AG09319 (cell line): ENCODE results near the gene TMLHE.
"Not testable (repeated sequence)": the region's sequence is repeated elsewhere in the genome, so short reads cannot be mapped to it uniquely, and the experiment has no call there.

Experiments
- DNase-seq: peaks from one replicate; pipeline ENCODE4 v3.0.0-alpha.2; 2010; ENCODE audit warnings: low read depth; ENCODE audit errors: extremely low read depth
- TF ChIP-seq, protein P1 (sequence below): IDR thresholded peaks from 2 replicates; pipeline ENCODE4 v1.5.1; 2011; ENCODE audit warnings: low read depth, mild to moderate bottlenecking, inconsistent platforms, low read length, moderate library complexity

The TMLHE gene

DNA sequence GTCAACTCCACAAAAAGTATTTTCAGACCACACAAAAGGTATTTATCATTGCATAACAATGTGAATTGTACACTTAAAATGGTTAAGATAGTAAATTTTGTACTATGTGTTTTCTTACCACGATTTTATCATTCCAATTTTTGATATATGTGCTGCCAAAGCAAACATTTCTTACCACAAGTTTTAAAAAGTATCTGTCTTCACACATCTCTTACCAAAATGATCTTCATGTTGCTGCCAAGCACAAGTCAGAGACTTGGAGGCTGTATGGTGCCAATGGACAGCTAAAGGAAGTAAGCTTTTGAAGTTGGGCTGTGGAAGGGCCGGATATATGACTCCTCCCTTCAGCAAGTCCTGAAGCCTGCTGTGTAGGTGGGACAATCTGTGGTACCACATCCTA is 67.9 kb downstream of the TMLHE start:
- TF ChIP-seq, protein P1, sequence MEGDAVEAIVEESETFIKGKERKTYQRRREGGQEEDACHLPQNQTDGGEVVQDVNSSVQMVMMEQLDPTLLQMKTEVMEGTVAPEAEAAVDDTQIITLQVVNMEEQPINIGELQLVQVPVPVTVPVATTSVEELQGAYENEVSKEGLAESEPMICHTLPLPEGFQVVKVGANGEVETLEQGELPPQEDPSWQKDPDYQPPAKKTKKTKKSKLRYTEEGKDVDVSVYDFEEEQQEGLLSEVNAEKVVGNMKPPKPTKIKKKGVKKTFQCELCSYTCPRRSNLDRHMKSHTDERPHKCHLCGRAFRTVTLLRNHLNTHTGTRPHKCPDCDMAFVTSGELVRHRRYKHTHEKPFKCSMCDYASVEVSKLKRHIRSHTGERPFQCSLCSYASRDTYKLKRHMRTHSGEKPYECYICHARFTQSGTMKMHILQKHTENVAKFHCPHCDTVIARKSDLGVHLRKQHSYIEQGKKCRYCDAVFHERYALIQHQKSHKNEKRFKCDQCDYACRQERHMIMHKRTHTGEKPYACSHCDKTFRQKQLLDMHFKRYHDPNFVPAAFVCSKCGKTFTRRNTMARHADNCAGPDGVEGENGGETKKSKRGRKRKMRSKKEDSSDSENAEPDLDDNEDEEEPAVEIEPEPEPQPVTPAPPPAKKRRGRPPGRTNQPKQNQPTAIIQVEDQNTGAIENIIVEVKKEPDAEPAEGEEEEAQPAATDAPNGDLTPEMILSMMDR, result no peak

DNA sequence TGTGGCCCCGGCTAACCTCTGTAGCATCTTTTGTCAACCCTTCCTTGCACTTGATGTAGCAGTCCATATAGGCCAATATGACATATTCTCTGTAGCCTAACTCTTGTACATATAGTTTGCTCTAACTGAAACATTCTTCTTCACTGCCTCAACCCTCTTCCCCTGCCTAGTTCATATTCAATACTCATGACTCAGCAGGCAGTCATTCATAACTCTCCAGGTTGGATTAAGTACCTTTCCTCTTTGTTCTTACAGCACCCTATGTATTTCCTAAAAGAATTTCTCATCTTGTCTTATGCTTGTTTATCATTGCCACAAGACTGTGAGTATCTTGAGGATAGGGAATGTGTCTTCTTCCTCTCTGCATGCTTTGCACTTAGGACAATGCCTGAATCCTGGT is 76.9 kb downstream of the TMLHE start:
- TF ChIP-seq, protein P1, result no peak
- no peak for DNase-seq

More for the DNA sequence above, 67.9 kb downstream of the TMLHE start:
- DNase-seq, result no peak

DNA sequence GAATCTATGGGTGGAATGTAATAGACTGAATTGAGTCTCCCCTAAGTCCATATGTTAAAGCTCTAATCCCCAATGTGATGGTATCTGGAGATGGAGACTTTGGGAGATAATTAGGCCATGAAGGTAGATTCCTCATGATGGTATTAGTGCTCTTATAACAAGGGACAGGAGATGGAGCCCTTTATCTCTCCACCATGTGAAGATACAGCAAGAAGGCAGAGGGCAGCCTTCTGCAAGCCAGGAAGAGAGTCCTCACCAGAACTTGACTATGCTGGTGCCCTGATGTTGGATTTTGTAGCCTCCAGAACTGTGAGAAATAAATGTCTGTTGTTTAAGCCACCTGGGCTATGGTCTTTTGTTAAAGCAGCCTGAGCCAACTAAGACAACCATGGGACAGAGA is 78.0 kb downstream of the TMLHE start:
- DNase-seq, result no peak
- TF ChIP-seq, protein P1, result no peak

DNA sequence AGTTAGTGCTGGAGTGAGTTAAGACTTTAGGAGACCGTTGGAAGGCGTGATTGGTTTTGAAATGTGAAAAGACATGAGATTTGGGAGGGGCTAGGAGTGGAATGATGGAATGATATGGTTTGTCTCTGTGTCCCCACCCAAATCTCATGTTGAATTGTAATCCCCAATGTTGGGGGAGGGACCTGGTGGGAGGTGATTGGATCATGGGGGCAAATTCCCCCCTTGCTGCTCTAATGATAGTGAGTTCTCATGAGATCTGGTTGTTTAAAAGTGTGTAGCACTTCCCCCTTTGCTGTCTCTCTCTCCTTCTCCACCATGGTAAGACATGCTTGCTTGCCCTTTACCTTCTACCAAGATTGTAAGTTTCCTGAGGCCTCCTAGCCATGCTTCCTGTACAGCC is 85.7 kb downstream of the TMLHE start:
- not testable (repeated sequence) for DNase-seq

DNA sequence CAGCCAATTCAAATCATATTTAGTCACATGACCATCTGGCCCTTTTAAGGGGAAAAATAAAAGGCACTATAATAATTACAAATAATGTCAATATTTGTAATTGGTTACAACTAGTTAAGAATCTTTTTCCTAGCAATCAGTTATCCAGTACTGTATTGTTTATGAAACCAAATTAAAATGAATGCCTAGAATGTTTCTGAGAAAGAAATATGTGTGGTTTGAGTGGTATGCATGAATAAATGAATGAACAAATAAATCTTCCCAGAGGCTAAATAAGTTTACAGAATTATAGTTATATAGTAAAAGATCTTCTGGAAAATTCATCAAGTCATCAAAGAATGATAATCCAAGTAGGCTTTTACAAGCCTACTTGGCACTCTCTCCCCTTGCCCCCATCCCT is 98.5 kb downstream of the TMLHE start:
- TF ChIP-seq, protein P1, result no peak
- no peak for DNase-seq

DNA sequence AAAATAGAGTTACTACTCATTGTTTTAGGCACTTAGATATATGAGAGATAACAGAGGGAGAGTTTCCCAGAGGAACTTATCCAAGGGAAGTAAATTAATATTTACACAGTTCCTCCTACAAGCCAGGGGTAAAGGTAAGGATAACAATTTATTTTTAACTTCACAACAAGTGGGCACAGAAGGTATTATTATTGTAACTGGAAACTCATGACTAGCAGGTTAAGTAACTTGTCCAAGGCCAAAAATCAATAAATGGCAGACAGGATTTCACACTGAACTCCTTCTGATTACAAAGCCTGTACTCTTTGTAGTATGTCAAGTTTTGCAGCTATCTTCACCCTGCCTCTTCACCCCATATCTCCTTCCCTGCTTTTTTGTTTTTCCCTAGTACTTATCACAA is 107.5 kb downstream of the TMLHE start:
- TF ChIP-seq, protein P1, result no peak
- DNase-seq, result no peak

DNA sequence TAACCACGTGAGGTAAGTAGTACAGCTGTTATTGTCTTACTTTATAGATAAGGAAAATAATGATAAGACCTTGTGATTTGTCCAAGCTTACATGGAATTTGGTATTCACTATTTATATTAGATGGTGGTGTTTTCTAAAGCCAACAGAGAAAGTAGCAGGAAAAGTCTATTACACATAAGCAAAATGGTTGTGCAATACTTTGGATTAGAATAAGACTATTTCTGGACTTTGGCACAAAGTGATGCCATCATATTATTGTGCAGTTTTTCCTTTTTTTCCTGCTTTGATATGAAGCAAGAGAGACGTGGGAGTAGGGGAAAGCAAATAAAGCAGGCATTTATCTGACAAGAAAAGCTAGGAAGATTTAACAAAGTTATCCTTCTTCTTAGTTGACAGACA is 117.6 kb downstream of the TMLHE start:
- not testable (repeated sequence) for DNase-seq

DNA sequence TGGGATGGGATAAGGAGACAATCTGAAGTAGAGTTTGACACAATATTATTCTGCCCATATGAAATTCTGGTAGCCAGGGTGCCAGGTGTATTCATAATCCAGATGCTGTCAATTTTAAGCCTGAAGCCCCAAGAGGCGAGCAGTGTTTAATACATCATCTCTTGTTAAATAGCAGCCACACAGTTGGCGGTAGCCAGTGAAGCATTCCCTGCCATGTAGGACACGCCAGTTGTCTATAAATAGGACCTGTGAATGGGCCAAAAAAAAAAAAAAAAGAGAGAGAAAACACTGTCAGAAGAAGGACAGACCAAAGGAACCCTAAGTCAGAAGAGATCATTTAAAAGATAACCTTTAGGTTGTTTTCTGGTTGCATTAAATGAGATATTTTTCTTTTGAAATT is 121.3 kb downstream of the TMLHE start:
- DNase-seq, result not testable (repeated sequence)

DNA sequence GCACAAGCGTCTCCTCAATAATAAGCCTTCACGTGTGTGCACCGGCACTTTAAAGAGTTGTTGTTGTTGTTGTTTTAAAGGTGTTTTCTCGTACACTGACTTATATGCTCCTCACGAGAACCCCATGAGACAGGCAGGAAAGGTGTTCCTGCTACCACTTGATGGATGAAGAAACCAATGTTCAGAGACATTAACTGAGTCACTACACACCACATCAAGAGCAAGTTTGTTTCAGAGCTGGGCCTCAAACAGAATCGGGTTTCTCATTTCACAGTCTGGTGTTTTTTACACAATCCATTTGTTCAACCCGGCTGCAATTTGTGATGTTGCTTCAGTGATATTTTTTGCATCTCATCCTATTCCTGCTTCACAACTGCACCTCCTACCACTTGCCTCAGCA is 135.6 kb downstream of the TMLHE start:
- DNase-seq, result not testable (repeated sequence)

DNA sequence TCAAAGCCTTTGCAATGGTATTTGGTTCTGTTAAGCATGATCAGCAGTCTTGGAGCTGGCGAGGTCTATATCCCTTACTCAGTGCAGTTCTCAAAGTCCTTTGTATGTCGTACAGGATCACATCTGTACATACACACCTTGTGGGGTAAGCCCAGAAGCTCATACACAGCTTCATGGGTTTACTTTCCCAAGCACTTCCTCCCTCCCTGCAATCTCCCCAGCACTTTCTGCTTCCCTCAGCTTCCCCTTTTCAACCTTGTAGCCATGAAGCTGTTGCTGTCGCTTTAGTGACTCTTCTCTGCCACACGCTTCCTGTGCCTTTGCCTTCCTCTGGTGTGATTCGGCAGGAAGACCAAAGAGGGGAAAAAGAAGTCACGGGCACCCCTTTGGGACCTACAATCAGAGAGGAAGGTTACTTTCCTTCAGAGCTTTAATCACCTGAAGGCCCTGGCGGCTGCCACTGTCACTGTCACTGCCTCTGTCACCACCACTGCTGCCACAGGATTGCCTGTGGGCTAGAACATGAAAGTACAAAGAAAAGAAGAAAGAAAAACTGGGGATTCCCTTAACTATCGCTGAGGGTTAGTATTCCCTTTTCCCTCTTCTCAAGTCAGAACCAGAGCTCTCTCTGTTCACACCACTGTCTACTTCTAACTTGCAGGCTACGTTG is 146.3 kb downstream of the TMLHE start:
- DNase-seq, result not testable (repeated sequence)

DNA sequence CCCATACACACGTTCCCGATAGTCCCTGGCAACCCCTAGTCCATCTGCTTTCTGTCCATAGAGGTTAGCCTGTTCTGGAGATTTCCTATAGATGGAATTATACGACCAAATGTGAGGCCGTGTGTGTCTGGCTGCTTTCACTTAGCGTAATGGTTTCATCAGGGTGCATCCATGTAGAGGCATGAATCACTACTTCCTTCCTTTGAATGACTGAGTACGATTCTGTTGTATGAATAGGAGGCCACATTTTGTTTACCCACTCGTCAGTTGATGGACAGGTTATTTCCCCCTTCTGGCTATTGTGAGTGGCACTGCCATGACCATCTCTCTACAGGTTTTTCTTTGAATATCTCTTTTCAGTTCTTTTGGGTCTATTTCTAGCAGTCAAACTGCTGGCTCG is 152.3 kb downstream of the TMLHE start:
- not testable (repeated sequence) for DNase-seq

DNA sequence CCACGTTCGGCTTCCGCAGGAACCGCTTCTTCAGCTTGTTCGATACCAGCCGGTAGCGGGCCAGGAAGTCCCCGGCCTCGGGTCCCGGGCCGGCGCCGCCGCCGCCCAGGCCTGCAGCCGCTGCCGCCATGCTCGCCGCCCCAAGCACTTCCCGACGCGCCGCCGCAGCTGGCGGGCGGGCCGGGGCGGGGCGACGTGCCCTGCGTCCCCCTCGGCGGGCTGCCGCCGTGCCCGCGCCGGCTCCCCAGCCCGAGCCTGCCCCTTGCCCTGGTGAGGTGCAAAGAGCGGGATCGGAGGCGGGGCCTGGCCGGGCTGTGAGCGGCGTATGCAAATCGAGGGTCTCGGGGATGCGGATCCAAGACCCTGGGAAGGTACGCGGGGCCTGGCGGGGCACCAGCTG is 154.3 kb downstream of the TMLHE start, which contains the start of gene F8A3:
TSS of gene F8A3 (minus strand) at position 150 of the 400 bp plus-strand sequence. CDS start at position 130, 20 bp downstream.
- DNase-seq, result not testable (repeated sequence)

DNA sequence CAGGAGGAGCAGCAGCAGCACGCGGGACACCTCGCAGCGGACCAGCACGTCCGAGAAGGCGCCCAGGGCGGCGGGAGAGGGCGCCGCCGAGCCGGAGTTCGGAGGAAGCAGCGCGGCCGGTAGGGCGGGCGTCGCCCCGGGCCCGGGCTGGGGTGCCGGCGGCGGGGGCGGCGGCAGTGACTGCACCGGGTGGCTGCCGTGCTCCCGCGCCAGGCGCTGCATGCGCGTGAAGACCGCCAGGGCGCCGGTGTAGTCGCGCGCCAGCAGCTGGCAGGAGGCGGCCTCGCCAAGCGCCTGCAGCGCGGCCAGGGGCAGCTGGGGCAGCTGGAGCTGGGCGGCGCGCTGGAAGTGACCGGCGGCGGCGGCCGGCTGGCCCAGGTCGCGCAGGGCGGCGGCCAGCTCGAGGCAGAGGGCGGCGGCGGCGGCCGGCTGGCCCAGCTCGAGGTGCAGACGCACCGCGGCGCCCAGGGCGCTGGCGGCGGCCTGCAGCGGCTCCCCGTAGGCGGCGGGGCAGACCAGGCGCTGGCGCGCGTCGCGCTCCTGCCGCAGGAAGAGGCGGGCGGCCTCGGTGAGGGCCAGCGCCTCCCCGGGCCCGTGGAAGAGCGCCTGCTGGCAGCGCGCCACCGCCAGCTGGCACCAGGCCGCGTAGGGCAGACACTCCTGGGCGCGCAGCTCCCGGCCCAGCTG is 154.8 kb downstream of the TMLHE start:
- not testable (repeated sequence) for DNase-seq
